KMS-11 (cell line): Measurements from ENCODE around the gene ZNF697.

Source experiments
- H2AFZ ChIP-seq: fragments of 200-600 bp; sonication (generic); 2 replicates; pipeline ENCODE4 v1.6.1; 2016; ENCODE audit warnings: antibody characterized with exemption, mixed run types, low read depth
- H3K27ac ChIP-seq: fragments of 200-600 bp; sonication (generic); 2 replicates; pipeline ENCODE4 v1.6.1; 2016; ENCODE audit warnings: mild to moderate bottlenecking, mixed run types
- H3K27me3 ChIP-seq: fragments of 200-600 bp; sonication (generic); 2 replicates; pipeline ENCODE4 v1.6.1; 2017; ENCODE audit warnings: mild to moderate bottlenecking, low read depth, mixed run types, moderate library complexity; ENCODE audit not compliant: insufficient read depth
- H3K36me3 ChIP-seq: fragments of 200-600 bp; sonication (generic); 2 replicates; pipeline ENCODE4 v1.6.1; 2017; ENCODE audit warnings: mild to moderate bottlenecking, mixed run types; ENCODE audit not compliant: insufficient read depth
- H3K4me1 ChIP-seq: fragments of 200-600 bp; sonication (generic); 2 replicates; pipeline ENCODE4 v1.6.1; 2016; ENCODE audit warnings: mild to moderate bottlenecking, low read depth, mixed run types; ENCODE audit not compliant: poor library complexity, severe bottlenecking
- H3K4me2 ChIP-seq: fragments of 200-600 bp; sonication (generic); 2 replicates; pipeline ENCODE4 v1.7.0; 2016; ENCODE audit warnings: mild to moderate bottlenecking, mixed run types
- H3K4me3 ChIP-seq: fragments of 200-600 bp; sonication (generic); IDR thresholded peaks from 2 replicates; pipeline ENCODE4 v1.6.1; 2017; ENCODE audit warnings: low read depth, low read length, mixed read lengths; ENCODE audit not compliant: insufficient read depth
- H3K79me2 ChIP-seq: fragments of 200-600 bp; sonication (generic); 2 replicates; pipeline ENCODE4 v1.6.1; 2016; ENCODE audit warnings: low read depth, mixed run types; ENCODE audit not compliant: insufficient read depth
- H3K9ac ChIP-seq: fragments of 200-600 bp; sonication (generic); 2 replicates; pipeline ENCODE4 v1.6.1; 2016; ENCODE audit warnings: mild to moderate bottlenecking, mixed run types
- H4K20me1 ChIP-seq: fragments of 200-600 bp; sonication (generic); 2 replicates; pipeline ENCODE4 v1.6.1; 2016; ENCODE audit warnings: mild to moderate bottlenecking, mixed run types; ENCODE audit not compliant: insufficient read depth
- CTCF ChIP-seq: fragments of 200-600 bp; sonication (generic); conservative IDR thresholded peaks from 2 replicates; pipeline ENCODE4 v1.6.1; 2017; ENCODE audit warnings: low read depth, mild to moderate bottlenecking, antibody characterized with exemption, low read length, moderate library complexity, mixed read lengths

The ZNF697 gene

GRCh38 chr1:119646521-119647227 lies 1.4 kb downstream of the ZNF697 start:
- Histone ChIP-seq H3K27me3 (no peaks in the 10 kb centered on the region), H3K4me2 (no peak overlapping the region), H3K4me1 (no peaks in the 10 kb centered on the region), H4K20me1 (no peaks in the 10 kb centered on the region), H3K36me3 (no peaks in the 10 kb centered on the region), H3K27ac (no peak overlapping the region), H3K79me2 (no peaks in the 10 kb centered on the region), H3K9ac (no peak overlapping the region), H3K4me3 (no peak overlapping the region), H2AFZ (no peak overlapping the region)
- TF ChIP-seq CTCF: no peak

- Histone ChIP-seq H3K79me2 (no peaks in the 10 kb centered on the region), H3K36me3 (no peaks in the 10 kb centered on the region), H2AFZ (no peak overlapping the region), H3K9ac (no peak overlapping the region), H3K27ac (no peak overlapping the region), H4K20me1 (no peaks in the 10 kb centered on the region), H3K4me1 (no peaks in the 10 kb centered on the region), H3K27me3 (no peaks in the 10 kb centered on the region), H3K4me2 (no peak overlapping the region), H3K4me3 (no peak overlapping the region)
- no peak for TF ChIP-seq CTCF
These were observed 9.0 kb downstream of the ZNF697 start for GRCh38 chr1:119639109-119639508.

- Histone ChIP-seq H3K4me1 (no peaks in the 10 kb centered on the region), H3K4me3 (no peak overlapping the region), H4K20me1 (no peaks in the 10 kb centered on the region), H2AFZ (no peak overlapping the region), H3K79me2 (no peaks in the 10 kb centered on the region), H3K9ac (no peak overlapping the region), H3K27ac (no peak overlapping the region), H3K36me3 (no peaks in the 10 kb centered on the region), H3K4me2 (no peak overlapping the region), H3K27me3 (no peaks in the 10 kb centered on the region)
- no peak for TF ChIP-seq CTCF
These were observed 10.4 kb downstream of the ZNF697 start for GRCh38 chr1:119637710-119638109.

- no peaks in the 10 kb centered on the region for H3K27me3 ChIP-seq
- H4K20me1 ChIP-seq: no peaks in the 10 kb centered on the region
- no peak overlapping the region for H3K27ac ChIP-seq
- no peak overlapping the region for H3K4me3 ChIP-seq
- TF ChIP-seq CTCF: no peak
- no peak overlapping the region for H2AFZ ChIP-seq
- no peaks in the 10 kb centered on the region for H3K36me3 ChIP-seq
- H3K79me2 ChIP-seq: no peaks in the 10 kb centered on the region
- H3K9ac ChIP-seq: no peak overlapping the region
- H3K4me1 ChIP-seq: no peaks in the 10 kb centered on the region
- no peak overlapping the region for H3K4me2 ChIP-seq
These were observed 11.5 kb downstream of the ZNF697 start for GRCh38 chr1:119636491-119637089.
